ENCODE results near the gene EPS8.

The EPS8 gene

GRCh38 chr12:15589328-15590032 lies 199.7 kb downstream of the EPS8 start:
- H2AFZ ChIP-seq (ENCODE audit: low read depth, low read length) = no peak overlapping the region

GRCh38 chr12:15584366-15585041 lies 204.7 kb downstream of the EPS8 start:
- Histone ChIP-seq H3K4me3 (ENCODE audit: low read depth in 1 of 2, low read length in 2 of 2) (no peak overlapping the region), H3K9me3 (ENCODE audit: insufficient read depth, low read length, severe bottlenecking) (no peaks in the 10 kb centered on the region), H3K36me3 (ENCODE audit: insufficient read depth, low read length) (no peaks in the 10 kb centered on the region), H3K27me3 (ENCODE audit: insufficient read depth, low read length, poor library complexity) (no peaks in the 10 kb centered on the region), H3K27ac (ENCODE audit: low read length) (peak overlapping the region; percentile 69), H3K9ac (ENCODE audit: low read depth, low read length) (no peak overlapping the region), H3K4me2 (ENCODE audit: insufficient read depth, low read length) (no peak overlapping the region), H4K20me1 (ENCODE audit: insufficient read depth, low read length) (no peaks in the 10 kb centered on the region), H3K79me2 (ENCODE audit: insufficient read depth, low read length) (no peaks in the 10 kb centered on the region), H2AFZ (ENCODE audit: low read depth, low read length) (peak overlapping the region; percentile 59), H3K4me1 (ENCODE audit: insufficient read depth, low read length) (peaks cover 25% of the 10 kb centered on the region)
- TF ChIP-seq, protein P1, sequence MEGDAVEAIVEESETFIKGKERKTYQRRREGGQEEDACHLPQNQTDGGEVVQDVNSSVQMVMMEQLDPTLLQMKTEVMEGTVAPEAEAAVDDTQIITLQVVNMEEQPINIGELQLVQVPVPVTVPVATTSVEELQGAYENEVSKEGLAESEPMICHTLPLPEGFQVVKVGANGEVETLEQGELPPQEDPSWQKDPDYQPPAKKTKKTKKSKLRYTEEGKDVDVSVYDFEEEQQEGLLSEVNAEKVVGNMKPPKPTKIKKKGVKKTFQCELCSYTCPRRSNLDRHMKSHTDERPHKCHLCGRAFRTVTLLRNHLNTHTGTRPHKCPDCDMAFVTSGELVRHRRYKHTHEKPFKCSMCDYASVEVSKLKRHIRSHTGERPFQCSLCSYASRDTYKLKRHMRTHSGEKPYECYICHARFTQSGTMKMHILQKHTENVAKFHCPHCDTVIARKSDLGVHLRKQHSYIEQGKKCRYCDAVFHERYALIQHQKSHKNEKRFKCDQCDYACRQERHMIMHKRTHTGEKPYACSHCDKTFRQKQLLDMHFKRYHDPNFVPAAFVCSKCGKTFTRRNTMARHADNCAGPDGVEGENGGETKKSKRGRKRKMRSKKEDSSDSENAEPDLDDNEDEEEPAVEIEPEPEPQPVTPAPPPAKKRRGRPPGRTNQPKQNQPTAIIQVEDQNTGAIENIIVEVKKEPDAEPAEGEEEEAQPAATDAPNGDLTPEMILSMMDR (IDR thresholded peaks at IDR 0.05; ENCODE audit: borderline replicate concordance, extremely low read depth, low read length, poor library complexity, severe bottlenecking) = peak; percentile 78
- TF ChIP-seq EZH2 (IDR thresholded peaks at IDR 0.05; ENCODE audit: borderline replicate concordance, low read depth, low read length, severe bottlenecking) = no peak
- peak; percentile 80 for ATAC-seq (ENCODE audit: insufficient read depth, low read depth)
- DNase-seq = peak; percentile 48

More at GRCh38 chr12:15589328-15590032, 199.7 kb downstream of the EPS8 start:
- peaks cover 7% of the 10 kb centered on the region for H3K4me1 ChIP-seq (ENCODE audit: insufficient read depth, low read length)
- H3K27me3 ChIP-seq (ENCODE audit: insufficient read depth, low read length, poor library complexity) = no peaks in the 10 kb centered on the region
- H3K79me2 ChIP-seq (ENCODE audit: insufficient read depth, low read length) = no peaks in the 10 kb centered on the region
- no peak overlapping the region for H3K27ac ChIP-seq (ENCODE audit: low read length)
- ATAC-seq (ENCODE audit: insufficient read depth, low read depth) (no peak), DNase-seq (no peak)
- H3K9me3 ChIP-seq (ENCODE audit: insufficient read depth, low read length, severe bottlenecking) = no peaks in the 10 kb centered on the region
- no peak for TF ChIP-seq EZH2 (IDR thresholded peaks at IDR 0.05; ENCODE audit: borderline replicate concordance, low read depth, low read length, severe bottlenecking)
- TF ChIP-seq, protein P1 (IDR thresholded peaks at IDR 0.05; ENCODE audit: borderline replicate concordance, extremely low read depth, low read length, poor library complexity, severe bottlenecking) = no peak
- no peak overlapping the region for H3K9ac ChIP-seq (ENCODE audit: low read depth, low read length)
- H3K4me3 ChIP-seq (ENCODE audit: low read depth in 1 of 2, low read length in 2 of 2) = no peak overlapping the region
- H3K4me2 ChIP-seq (ENCODE audit: insufficient read depth, low read length) = no peak overlapping the region
- H3K36me3 ChIP-seq (ENCODE audit: insufficient read depth, low read length) = no peaks in the 10 kb centered on the region
- no peaks in the 10 kb centered on the region for H4K20me1 ChIP-seq (ENCODE audit: insufficient read depth, low read length)

GRCh38 chr12:15583804-15584203 lies 205.4 kb downstream of the EPS8 start:
- ATAC-seq (ENCODE audit: insufficient read depth, low read depth) (no peak), DNase-seq (no peak)
- no peaks in the 10 kb centered on the region for H3K9me3 ChIP-seq (ENCODE audit: insufficient read depth, low read length, severe bottlenecking)
- no peaks in the 10 kb centered on the region for H3K27me3 ChIP-seq (ENCODE audit: insufficient read depth, low read length, poor library complexity)
- no peak overlapping the region for H3K9ac ChIP-seq (ENCODE audit: low read depth, low read length)
- H3K79me2 ChIP-seq (ENCODE audit: insufficient read depth, low read length) = no peaks in the 10 kb centered on the region
- H3K4me2 ChIP-seq (ENCODE audit: insufficient read depth, low read length) = no peak overlapping the region
- H2AFZ ChIP-seq (ENCODE audit: low read depth, low read length) = peak overlapping the region; percentile 59; the same call in 1 of the 2 replicates
- peak overlapping the region; percentile 69; the same call in 1 of the 2 replicates for H3K27ac ChIP-seq (ENCODE audit: low read length)
- TF ChIP-seq EZH2 (IDR thresholded peaks at IDR 0.05; ENCODE audit: borderline replicate concordance, low read depth, low read length, severe bottlenecking) = no peak
- TF ChIP-seq, protein P1 (IDR thresholded peaks at IDR 0.05; ENCODE audit: borderline replicate concordance, extremely low read depth, low read length, poor library complexity, severe bottlenecking) = no peak
- H3K4me3 ChIP-seq (ENCODE audit: low read depth in 1 of 2, low read length in 2 of 2) = no peak overlapping the region
- H4K20me1 ChIP-seq (ENCODE audit: insufficient read depth, low read length) = no peaks in the 10 kb centered on the region
- no peaks in the 10 kb centered on the region for H3K36me3 ChIP-seq (ENCODE audit: insufficient read depth, low read length)
- peaks cover 25% of the 10 kb centered on the region for H3K4me1 ChIP-seq (ENCODE audit: insufficient read depth, low read length)

All from DND-41 (cell line).